ENCODE results near the gene SEPTIN11. TPM values are rescaled to one million over a fixed set of nuclear protein-coding genes. Genes with fewer than 3 reads are reported as not detected.

Gene SEPTIN11
- total RNA-seq, 1 experiment from 2014 or later = 77.3 TPM

DNA sequence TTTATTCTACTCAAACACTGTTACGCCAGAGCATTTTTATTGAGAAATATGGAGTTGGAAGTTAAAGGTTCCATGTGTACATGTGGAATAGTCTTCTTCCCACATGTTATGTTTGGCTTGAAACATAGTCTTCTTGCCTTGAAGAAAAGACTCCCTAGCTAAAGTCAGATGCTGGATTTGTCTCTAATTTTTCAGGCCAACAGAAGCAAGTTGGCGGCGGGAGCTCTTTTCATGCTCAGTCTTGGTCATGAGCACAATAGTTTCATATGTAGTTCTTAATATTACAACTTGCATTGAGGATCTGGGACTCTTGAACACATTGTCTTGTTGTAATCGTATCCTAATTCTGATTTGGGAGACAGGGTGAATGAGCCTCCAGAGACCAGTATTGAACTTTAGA is 19.4 kb downstream of the SEPTIN11 start:
- H2BK120ac ChIP-seq (ENCODE audit: low read depth, low read length, poor library complexity, severe bottlenecking) = no peak overlapping the region
- H4K91ac ChIP-seq (ENCODE audit: insufficient read length, low read depth, low read length) = no peak overlapping the region
- TF ChIP-seq, protein P1, sequence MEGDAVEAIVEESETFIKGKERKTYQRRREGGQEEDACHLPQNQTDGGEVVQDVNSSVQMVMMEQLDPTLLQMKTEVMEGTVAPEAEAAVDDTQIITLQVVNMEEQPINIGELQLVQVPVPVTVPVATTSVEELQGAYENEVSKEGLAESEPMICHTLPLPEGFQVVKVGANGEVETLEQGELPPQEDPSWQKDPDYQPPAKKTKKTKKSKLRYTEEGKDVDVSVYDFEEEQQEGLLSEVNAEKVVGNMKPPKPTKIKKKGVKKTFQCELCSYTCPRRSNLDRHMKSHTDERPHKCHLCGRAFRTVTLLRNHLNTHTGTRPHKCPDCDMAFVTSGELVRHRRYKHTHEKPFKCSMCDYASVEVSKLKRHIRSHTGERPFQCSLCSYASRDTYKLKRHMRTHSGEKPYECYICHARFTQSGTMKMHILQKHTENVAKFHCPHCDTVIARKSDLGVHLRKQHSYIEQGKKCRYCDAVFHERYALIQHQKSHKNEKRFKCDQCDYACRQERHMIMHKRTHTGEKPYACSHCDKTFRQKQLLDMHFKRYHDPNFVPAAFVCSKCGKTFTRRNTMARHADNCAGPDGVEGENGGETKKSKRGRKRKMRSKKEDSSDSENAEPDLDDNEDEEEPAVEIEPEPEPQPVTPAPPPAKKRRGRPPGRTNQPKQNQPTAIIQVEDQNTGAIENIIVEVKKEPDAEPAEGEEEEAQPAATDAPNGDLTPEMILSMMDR (conservative IDR thresholded peaks at IDR 0.05) = no peak
- no peak for DNase-seq
- H3K23me2 ChIP-seq (ENCODE audit: insufficient read length, low read depth, low read length, poor library complexity, severe bottlenecking) = no peaks in the 10 kb centered on the region
- no peak overlapping the region for H3K9ac ChIP-seq (ENCODE audit: extremely low read depth, insufficient read length, low read length)
- no peak overlapping the region for H2BK15ac ChIP-seq (ENCODE audit: low read depth, low read length)
- H4K20me1 ChIP-seq (ENCODE audit: control insufficient read depth, insufficient read depth, insufficient read length) = no peaks in the 10 kb centered on the region
- H2AK5ac ChIP-seq (ENCODE audit: insufficient read length, low read length) = no peak overlapping the region
- no peak overlapping the region for H3K4me2 ChIP-seq (ENCODE audit: insufficient read depth, insufficient read length, low read length)
- H3K79me2 ChIP-seq (ENCODE audit: insufficient read depth, low read length) = no peaks in the 10 kb centered on the region; the same call in 1 of the 2 replicates
- H2BK20ac ChIP-seq (ENCODE audit: low read depth, low read length, poor library complexity, severe bottlenecking) = no peak overlapping the region
- no peak overlapping the region for H4K5ac ChIP-seq (ENCODE audit: insufficient read length, low read depth, low read length)
- no peaks in the 10 kb centered on the region for H3K27me3 Mint-ChIP-seq (ENCODE audit: low read depth)
- no peak overlapping the region for H2BK5ac ChIP-seq (ENCODE audit: insufficient read length, low read length)
- H3K27ac Mint-ChIP-seq = no peak overlapping the region
- H3K79me1 ChIP-seq (ENCODE audit: insufficient read depth, low read depth, low read length, poor library complexity, severe bottlenecking) = peaks cover 2% of the 10 kb centered on the region
- no peak overlapping the region for H3K4me3 Mint-ChIP-seq
- H3T11ph ChIP-seq (ENCODE audit: low read length) = no peak overlapping the region
- no peak overlapping the region for H3K56ac ChIP-seq (ENCODE audit: insufficient read length, low read depth, low read length)
- no peak overlapping the region for H2BK12ac ChIP-seq (ENCODE audit: insufficient read length, low read depth, low read length)
- H3K27me3 ChIP-seq (ENCODE audit: insufficient read depth, low read length) = no peaks in the 10 kb centered on the region
- peaks cover 0 to 3% of the 10 kb centered on the region in 2 experiments; a peak in 1 of 5 replicates for H3K9me3 Mint-ChIP-seq
- H3K36me3 Mint-ChIP-seq (ENCODE audit: insufficient read depth in 1 of 3, low read depth in 3 of 3) = peaks cover 5 to 9% (median 5%) of the 10 kb centered on the region in 3 experiments; a peak in 6 of 7 replicates
- no peaks in the 10 kb centered on the region for H3K9me3 ChIP-seq (ENCODE audit: control insufficient read depth, low read depth, low read length)
- peaks cover 26 to 27% of the 10 kb centered on the region in 2 experiments for H3K4me1 Mint-ChIP-seq
- no CpG with 5 or more reads among the region's 4 CpGs for WGBS (ENCODE audit: extremely low coverage, insufficient read length, low lambda C conversion rate)
- H3K4ac ChIP-seq (ENCODE audit: low read depth, low read length) = no peak overlapping the region
- no peak overlapping the region for H4K8ac ChIP-seq (replicated peaks; ENCODE audit: insufficient read length, low read depth, low read length)
- no peak overlapping the region for H3K14ac ChIP-seq (ENCODE audit: insufficient read depth, low read length)
- no peak overlapping the region for H2AFZ ChIP-seq (ENCODE audit: low read length)
- H3K27ac ChIP-seq (ENCODE audit: insufficient read length, low read depth, low read length) = no peak overlapping the region
- peaks cover 5% of the 10 kb centered on the region; the same call in 1 of the 2 replicates for H3K4me1 ChIP-seq (ENCODE audit: insufficient read depth, low read length)
- no peak overlapping the region for H3K18ac ChIP-seq (ENCODE audit: insufficient read length, low read depth, low read length)
- H3K23ac ChIP-seq (ENCODE audit: insufficient read length, low read depth, low read length) = no peak overlapping the region

Data from H9 (cell line).